ENCODE data around the gene GRHL3. TPM values are rescaled to one million over a fixed set of nuclear protein-coding genes. Genes with fewer than 3 reads are reported as not detected.

Gene GRHL3
- total RNA-seq, 4 donors from 2014 or later, result not detected

GRCh38 chr1:24311741-24312140, 7.4 kb upstream of the GRHL3 start:
- in situ Hi-C loops (cut with MboI; ENCODE audit: low pct_ligation_motif_present in 1 of 4, low pct_unique_long_range_greater_than_20kb in 1 of 4, low sequenced_read_pairs in 3 of 4) (no loop called here), intact Hi-C loops (cut with DNase I; ENCODE audit: low total_unique reads) (no loop called here)
- TF ChIP-seq POLR2AphosphoS5 (IDR thresholded peaks at IDR 0.05), result no peak
- no peak for TF ChIP-seq EP300 (IDR thresholded peaks at IDR 0.05; ENCODE audit: low read depth)
- TF ChIP-seq CTCF (IDR thresholded peaks at IDR 0.05), result no peak
- TF ChIP-seq POLR2A (IDR thresholded peaks at IDR 0.05), result no peak
- H3K4me3 ChIP-seq, result no peak overlapping the region
- 75 to 82% methylated on average over 1 of the region's 1 CpG for WGBS, 2 donors (ENCODE audit: low coverage in 1 of 2)
- H3K9me3 ChIP-seq, result no peaks in the 10 kb centered on the region
- H3K27ac ChIP-seq, result no peak overlapping the region
- H3K36me3 ChIP-seq, result no peaks in the 10 kb centered on the region
- no peak for DNase-seq
- no peaks in the 10 kb centered on the region for H3K27me3 ChIP-seq
- no peaks in the 10 kb centered on the region for H3K4me1 ChIP-seq

GRCh38 chr1:24315391-24315790, 3.8 kb upstream of the GRHL3 start:
- in situ Hi-C loops (cut with MboI; ENCODE audit: low pct_ligation_motif_present in 1 of 4, low pct_unique_long_range_greater_than_20kb in 1 of 4, low sequenced_read_pairs in 3 of 4) (no loop called here), intact Hi-C loops (cut with DNase I; ENCODE audit: low total_unique reads) (no loop called here)
- 81 to 100% methylated on average over 2 to 6 of the region's 6 CpGs for WGBS, 2 donors (ENCODE audit: low coverage in 1 of 2)

GRCh38 chr1:24316645-24317044, 2.5 kb upstream of the GRHL3 start:
- intact Hi-C loops (cut with DNase I; ENCODE audit: low total_unique reads), result no loop called here
- no peak for DNase-seq
- H3K4me3 ChIP-seq, result no peak overlapping the region
- WGBS, 2 donors (ENCODE audit: low coverage in 1 of 2), result 74% methylated on average over 3 of the region's 3 CpGs; no CpG with 5 or more reads in 1 of the 2 donors
- H3K4me1 ChIP-seq, result peaks cover 3 to 24% (median 19%) of the 10 kb centered on the region in 4 donors
- H3K27me3 ChIP-seq, result peaks cover 31% of the 10 kb centered on the region
- in situ Hi-C loops (cut with MboI; ENCODE audit: low pct_ligation_motif_present in 1 of 4, low pct_unique_long_range_greater_than_20kb in 1 of 4, low sequenced_read_pairs in 3 of 4), result no loop called here
- no peaks in the 10 kb centered on the region for H3K36me3 ChIP-seq
- H3K9me3 ChIP-seq, result no peaks in the 10 kb centered on the region
- H3K27ac ChIP-seq, result no peak overlapping the region
- TF ChIP-seq POLR2A (IDR thresholded peaks at IDR 0.05) (no peak), CTCF (IDR thresholded peaks at IDR 0.05) (no peak), EP300 (IDR thresholded peaks at IDR 0.05; ENCODE audit: low read depth) (no peak), POLR2AphosphoS5 (IDR thresholded peaks at IDR 0.05) (no peak)

More at GRCh38 chr1:24315391-24315790, 3.8 kb upstream of the GRHL3 start:
- no peak overlapping the region for H3K4me3 ChIP-seq
- TF ChIP-seq EP300 (IDR thresholded peaks at IDR 0.05; ENCODE audit: low read depth), result no peak
- no peak for TF ChIP-seq CTCF (IDR thresholded peaks at IDR 0.05)
- TF ChIP-seq POLR2A (IDR thresholded peaks at IDR 0.05), result no peak
- TF ChIP-seq POLR2AphosphoS5 (IDR thresholded peaks at IDR 0.05), result no peak
- H3K36me3 ChIP-seq, result no peaks in the 10 kb centered on the region
- no peak overlapping the region for H3K27ac ChIP-seq
- H3K4me1 ChIP-seq, result peaks cover 0 to 17% (median 14%) of the 10 kb centered on the region in 4 donors
- no peak for DNase-seq
- H3K9me3 ChIP-seq, result no peaks in the 10 kb centered on the region
- H3K27me3 ChIP-seq, result peaks cover 28% of the 10 kb centered on the region

- Histone ChIP-seq H3K27me3 (peaks cover 34% of the 10 kb centered on the region), H3K27ac (no peak overlapping the region), H3K4me1 (peaks cover 5 to 28% (median 24%) of the 10 kb centered on the region in 4 donors), H3K9me3 (no peaks in the 10 kb centered on the region), H3K4me3 (no peak overlapping the region), H3K36me3 (no peaks in the 10 kb centered on the region)
- 62 to 86% methylated on average over 1 to 6 of the region's 6 CpGs for WGBS, 2 donors (ENCODE audit: low coverage in 1 of 2)
- no peak for DNase-seq
- no peak for TF ChIP-seq POLR2A (IDR thresholded peaks at IDR 0.05)
- intact Hi-C loops (cut with DNase I; ENCODE audit: low total_unique reads), result no loop called here
- in situ Hi-C loops (cut with MboI; ENCODE audit: low pct_ligation_motif_present in 1 of 4, low pct_unique_long_range_greater_than_20kb in 1 of 4, low sequenced_read_pairs in 3 of 4), result no loop called here
These were observed 2.1 kb upstream of the GRHL3 start for GRCh38 chr1:24317081-24317480.

- in situ Hi-C loops (cut with MboI; ENCODE audit: low pct_ligation_motif_present in 1 of 4, low pct_unique_long_range_greater_than_20kb in 1 of 4, low sequenced_read_pairs in 3 of 4) (no loop called here), intact Hi-C loops (cut with DNase I; ENCODE audit: low total_unique reads) (no loop called here)
- H3K27ac ChIP-seq, result no peak overlapping the region
- H3K4me3 ChIP-seq, result no peak overlapping the region
- H3K4me1 ChIP-seq, result peaks cover 5 to 33% (median 28%) of the 10 kb centered on the region in 4 donors
- no peaks in the 10 kb centered on the region for H3K9me3 ChIP-seq
- DNase-seq, result no peak
- peaks cover 40% of the 10 kb centered on the region for H3K27me3 ChIP-seq
- no peaks in the 10 kb centered on the region for H3K36me3 ChIP-seq
- no peak for TF ChIP-seq POLR2A (IDR thresholded peaks at IDR 0.05)
- WGBS, 2 donors (ENCODE audit: low coverage in 1 of 2), result 35 to 41% methylated on average over 2 of the region's 2 CpGs
These were observed 1.1 kb upstream of the GRHL3 start for GRCh38 chr1:24317956-24318614.

Measured in transverse colon (tissue), 4 donors.